DND-41 (cell line): ENCODE measurements around the gene MOGAT1.

Experiments used
- CTCF ChIP-seq: IDR thresholded peaks from 2 replicates; pipeline ENCODE4 v1.5.1; 2012; ENCODE audit warnings: borderline replicate concordance, low read length, moderate library complexity, mild to moderate bottlenecking; ENCODE audit not compliant: poor library complexity, severe bottlenecking; ENCODE audit errors: extremely low read depth
- EZH2 ChIP-seq: IDR thresholded peaks from 3 replicates; pipeline ENCODE4 v1.6.1; 2012; ENCODE audit warnings: borderline replicate concordance, low read depth, mild to moderate bottlenecking, moderate library complexity, low read length, inconsistent platforms; ENCODE audit not compliant: severe bottlenecking

DNA sequence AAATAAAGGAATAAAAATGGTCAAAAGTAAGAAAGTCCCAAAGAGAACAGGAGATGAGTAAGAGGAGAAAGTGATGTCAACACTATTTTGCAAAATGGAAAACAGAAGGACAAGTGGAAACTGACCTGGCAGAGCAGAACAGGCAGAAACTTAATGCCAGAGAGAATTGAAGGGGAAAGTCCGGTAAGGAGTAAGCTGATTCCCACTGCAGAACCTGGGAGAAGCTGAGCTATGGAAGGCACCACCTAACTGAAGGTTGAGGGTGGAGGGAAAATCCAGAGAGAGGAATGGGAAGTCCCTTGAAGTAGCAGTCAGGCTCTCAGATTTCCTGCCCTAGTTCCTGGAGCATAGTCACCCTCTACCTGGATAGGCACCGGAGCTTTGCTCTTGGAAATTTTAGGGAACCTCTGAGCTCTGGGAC, 59.8 kb downstream of the MOGAT1 start:
- no peak for TF ChIP-seq CTCF
- TF ChIP-seq EZH2, result no peak
